ENCODE measurements around the gene KATNB1.
"Not testable (repeated sequence)": the region's sequence is repeated elsewhere in the genome, so short reads cannot be mapped to it uniquely, and the experiment has no call there.

The KATNB1 gene

GRCh38 chr16:57774705-57775285, 39.2 kb downstream of the KATNB1 start:
- Histone ChIP-seq H3K27ac (ENCODE audit: low read depth, low read length) (no peak overlapping the region), H3F3A (ENCODE audit: control insufficient read depth, insufficient read depth) (no peaks in the 10 kb centered on the region), H3K9me2 (replicated peaks; ENCODE audit: control insufficient read depth, low read length) (no peaks in the 10 kb centered on the region), H3K9me3 (ENCODE audit: control insufficient read depth, insufficient read depth, low read length) (no peaks in the 10 kb centered on the region), H3K27me3 (ENCODE audit: control insufficient read depth, low read length) (no peaks in the 10 kb centered on the region), H3K4me1 (ENCODE audit: control insufficient read depth, low read length) (no peaks in the 10 kb centered on the region), H3K79me2 (ENCODE audit: control insufficient read depth, low read length) (no peaks in the 10 kb centered on the region), H3K36me3 (ENCODE audit: control insufficient read depth, low read length) (no peaks in the 10 kb centered on the region), H4K20me1 (ENCODE audit: control insufficient read depth, insufficient read depth, low read depth, low read length) (no peaks in the 10 kb centered on the region), H3K4me2 (ENCODE audit: low read length) (no peak overlapping the region), H3K4me3 (ENCODE audit: low read length) (no peak overlapping the region)
- TF ChIP-seq, protein P1, sequence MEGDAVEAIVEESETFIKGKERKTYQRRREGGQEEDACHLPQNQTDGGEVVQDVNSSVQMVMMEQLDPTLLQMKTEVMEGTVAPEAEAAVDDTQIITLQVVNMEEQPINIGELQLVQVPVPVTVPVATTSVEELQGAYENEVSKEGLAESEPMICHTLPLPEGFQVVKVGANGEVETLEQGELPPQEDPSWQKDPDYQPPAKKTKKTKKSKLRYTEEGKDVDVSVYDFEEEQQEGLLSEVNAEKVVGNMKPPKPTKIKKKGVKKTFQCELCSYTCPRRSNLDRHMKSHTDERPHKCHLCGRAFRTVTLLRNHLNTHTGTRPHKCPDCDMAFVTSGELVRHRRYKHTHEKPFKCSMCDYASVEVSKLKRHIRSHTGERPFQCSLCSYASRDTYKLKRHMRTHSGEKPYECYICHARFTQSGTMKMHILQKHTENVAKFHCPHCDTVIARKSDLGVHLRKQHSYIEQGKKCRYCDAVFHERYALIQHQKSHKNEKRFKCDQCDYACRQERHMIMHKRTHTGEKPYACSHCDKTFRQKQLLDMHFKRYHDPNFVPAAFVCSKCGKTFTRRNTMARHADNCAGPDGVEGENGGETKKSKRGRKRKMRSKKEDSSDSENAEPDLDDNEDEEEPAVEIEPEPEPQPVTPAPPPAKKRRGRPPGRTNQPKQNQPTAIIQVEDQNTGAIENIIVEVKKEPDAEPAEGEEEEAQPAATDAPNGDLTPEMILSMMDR (IDR thresholded peaks at IDR 0.05; ENCODE audit: low read depth, low read length, poor library complexity, severe bottlenecking), result no peak
- no peak for TF ChIP-seq EZH2phosphoT487 (IDR thresholded peaks at IDR 0.05; ENCODE audit: borderline replicate concordance, low read length)

DNA sequence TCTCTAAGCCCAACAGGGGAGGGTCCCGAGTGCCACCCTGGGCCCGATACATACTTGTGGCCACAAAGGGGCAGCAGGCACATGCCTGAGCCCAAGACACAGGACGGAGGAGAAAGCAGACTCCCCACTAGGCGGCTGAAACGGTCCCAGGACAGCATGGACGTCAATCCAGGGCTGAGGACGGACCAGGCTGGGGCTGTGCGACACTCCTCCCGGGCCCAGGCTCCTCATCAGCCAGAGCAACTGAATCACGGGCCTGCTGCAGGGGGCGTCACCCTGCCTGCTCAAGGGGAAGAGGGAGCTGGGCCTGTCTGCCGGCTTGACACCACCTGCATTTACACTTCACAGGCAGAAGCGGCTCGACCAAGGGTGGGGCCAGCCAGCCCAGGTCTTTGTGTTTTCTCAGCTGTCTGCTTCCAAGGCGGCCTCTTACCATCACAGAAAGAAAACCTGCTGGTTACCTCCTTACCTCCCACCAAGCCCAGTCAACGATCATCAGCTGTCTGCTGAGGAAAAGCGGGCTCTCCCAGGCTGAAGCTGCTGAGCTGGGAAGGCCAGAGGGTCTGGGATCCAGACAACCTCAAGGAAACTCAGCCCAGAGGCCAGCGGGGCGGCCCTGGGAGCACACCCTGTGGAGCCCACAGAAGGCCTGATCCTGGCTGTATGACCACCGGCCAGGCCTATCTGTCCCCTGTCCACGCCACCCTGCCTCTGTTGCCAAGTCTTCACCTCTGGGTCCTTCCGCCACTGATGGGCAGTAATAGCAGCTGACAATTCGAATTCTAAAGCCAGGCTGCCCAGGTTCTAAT, 40.3 kb downstream of the KATNB1 start:
- Histone ChIP-seq H3K27me3 (ENCODE audit: control insufficient read depth, low read length) (no peaks in the 10 kb centered on the region), H3K79me2 (ENCODE audit: control insufficient read depth, low read length) (no peaks in the 10 kb centered on the region), H3K9me3 (ENCODE audit: control insufficient read depth, insufficient read depth, low read length) (no peaks in the 10 kb centered on the region), H3K27ac (ENCODE audit: low read depth, low read length) (no peak overlapping the region), H3K4me3 (ENCODE audit: low read length) (no peak overlapping the region), H3K36me3 (ENCODE audit: control insufficient read depth, low read length) (no peaks in the 10 kb centered on the region), H3K9me2 (replicated peaks; ENCODE audit: control insufficient read depth, low read length) (no peaks in the 10 kb centered on the region), H3K4me2 (ENCODE audit: low read length) (no peak overlapping the region), H4K20me1 (ENCODE audit: control insufficient read depth, insufficient read depth, low read depth, low read length) (no peaks in the 10 kb centered on the region), H3K4me1 (ENCODE audit: control insufficient read depth, low read length) (no peaks in the 10 kb centered on the region), H3F3A (ENCODE audit: control insufficient read depth, insufficient read depth) (no peaks in the 10 kb centered on the region)
- TF ChIP-seq EZH2phosphoT487 (IDR thresholded peaks at IDR 0.05; ENCODE audit: borderline replicate concordance, low read length), result no peak
- TF ChIP-seq, protein P1 (IDR thresholded peaks at IDR 0.05; ENCODE audit: low read depth, low read length, poor library complexity, severe bottlenecking), result no peak

DNA sequence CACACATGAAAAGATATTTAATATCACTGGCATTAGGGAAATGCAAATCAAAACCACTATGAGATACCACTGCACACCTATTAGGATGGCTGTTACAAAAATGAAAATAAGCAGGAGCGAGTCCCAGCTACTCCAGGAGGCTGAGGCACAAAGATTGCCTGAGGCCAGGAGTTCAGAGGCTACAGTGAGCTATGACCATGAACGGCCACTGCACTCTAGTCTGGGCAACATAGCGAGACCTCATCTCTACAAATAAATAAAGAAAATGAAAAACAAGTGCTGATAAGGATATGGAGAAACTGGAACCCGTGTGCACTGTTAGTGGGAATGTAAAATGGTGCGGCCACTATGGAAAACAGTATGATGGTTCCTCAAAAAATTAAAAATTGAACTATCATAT, 43.1 kb downstream of the KATNB1 start:
- H3K27ac ChIP-seq (ENCODE audit: low read depth, low read length), result no peak overlapping the region
- H3K9me2 ChIP-seq (replicated peaks; ENCODE audit: control insufficient read depth, low read length), result no peaks in the 10 kb centered on the region
- TF ChIP-seq, protein P1 (IDR thresholded peaks at IDR 0.05; ENCODE audit: low read depth, low read length, poor library complexity, severe bottlenecking), result no peak
- TF ChIP-seq EZH2phosphoT487 (IDR thresholded peaks at IDR 0.05; ENCODE audit: borderline replicate concordance, low read length), result no peak
- no peaks in the 10 kb centered on the region for H4K20me1 ChIP-seq (ENCODE audit: control insufficient read depth, insufficient read depth, low read depth, low read length)
- H3K27me3 ChIP-seq (ENCODE audit: control insufficient read depth, low read length), result no peaks in the 10 kb centered on the region
- no peaks in the 10 kb centered on the region for H3K9me3 ChIP-seq (ENCODE audit: control insufficient read depth, insufficient read depth, low read length)
- H3F3A ChIP-seq (ENCODE audit: control insufficient read depth, insufficient read depth), result no peaks in the 10 kb centered on the region
- no peaks in the 10 kb centered on the region for H3K36me3 ChIP-seq (ENCODE audit: control insufficient read depth, low read length)
- H3K4me3 ChIP-seq (ENCODE audit: low read length), result no peak overlapping the region
- no peak overlapping the region for H3K4me2 ChIP-seq (ENCODE audit: low read length)
- no peaks in the 10 kb centered on the region for H3K4me1 ChIP-seq (ENCODE audit: control insufficient read depth, low read length)
- H3K79me2 ChIP-seq (ENCODE audit: control insufficient read depth, low read length), result no peaks in the 10 kb centered on the region

DNA sequence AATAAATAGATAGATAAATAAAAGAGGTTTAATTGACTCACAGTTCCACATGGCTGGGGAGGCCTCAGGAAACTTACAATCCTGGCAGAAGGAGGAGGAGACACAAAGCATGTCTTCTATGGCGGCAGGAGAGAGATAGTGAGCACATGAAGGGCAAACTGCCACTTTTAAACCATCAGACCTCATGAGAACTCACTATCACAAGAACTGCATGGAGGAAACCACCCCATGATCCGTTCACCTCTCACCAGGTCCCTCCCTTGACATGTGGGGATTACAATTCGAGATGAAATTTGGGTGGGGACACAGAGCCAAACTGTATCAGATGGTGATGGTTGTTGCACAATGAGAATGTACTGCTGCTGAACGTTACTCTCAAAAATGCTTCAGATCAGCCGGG, 44.3 kb downstream of the KATNB1 start:
- not testable (repeated sequence) for H3K4me2 ChIP-seq (ENCODE audit: low read length); H3K27me3 ChIP-seq (ENCODE audit: control insufficient read depth, low read length); H3K9me3 ChIP-seq (ENCODE audit: control insufficient read depth, insufficient read depth, low read length); H3K4me1 ChIP-seq (ENCODE audit: control insufficient read depth, low read length); H3K4me3 ChIP-seq (ENCODE audit: low read length); H3F3A ChIP-seq (ENCODE audit: control insufficient read depth, insufficient read depth); H4K20me1 ChIP-seq (ENCODE audit: control insufficient read depth, insufficient read depth, low read depth, low read length); H3K27ac ChIP-seq (ENCODE audit: low read depth, low read length); H3K9me2 ChIP-seq (replicated peaks; ENCODE audit: control insufficient read depth, low read length); H3K79me2 ChIP-seq (ENCODE audit: control insufficient read depth, low read length); H3K36me3 ChIP-seq (ENCODE audit: control insufficient read depth, low read length)
